Astrocyte (in vitro differentiated cells and primary cell): ENCODE measurements around the gene EXOC4.

Experiments
- EZH2 ChIP-seq: IDR thresholded peaks from 2 replicates; pipeline ENCODE4 v1.6.1; 2012; ENCODE audit warnings: mild to moderate bottlenecking, low read length, inconsistent platforms; ENCODE audit not compliant: insufficient read depth
- TF ChIP-seq, protein P1 (sequence below): IDR thresholded peaks from 2 replicates; pipeline ENCODE4 v1.5.1; 2011; ENCODE audit warnings: low read depth, mild to moderate bottlenecking, inconsistent platforms, low read length, moderate library complexity; ENCODE audit not compliant: insufficient read depth

DNA sequence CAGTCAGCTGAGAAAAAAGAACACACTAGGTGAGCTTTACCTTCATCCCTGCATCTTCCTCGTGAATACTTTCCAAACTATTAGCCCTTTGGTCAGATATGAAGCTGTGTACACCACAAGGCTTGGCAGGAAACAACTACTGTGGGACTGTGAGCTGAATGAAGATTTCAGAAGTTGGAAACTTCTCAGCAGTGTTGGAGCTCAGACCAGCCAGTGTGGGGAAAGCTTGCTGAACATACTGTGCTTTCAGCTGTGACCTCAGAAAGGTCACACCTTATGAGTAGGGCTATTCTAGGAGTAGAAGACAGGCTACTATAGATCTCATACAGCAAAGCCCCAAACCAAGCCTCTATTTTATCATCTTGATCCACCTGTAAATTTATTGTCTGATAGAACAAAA, 123.6 kb downstream of the EXOC4 start:
- TF ChIP-seq, protein P1, sequence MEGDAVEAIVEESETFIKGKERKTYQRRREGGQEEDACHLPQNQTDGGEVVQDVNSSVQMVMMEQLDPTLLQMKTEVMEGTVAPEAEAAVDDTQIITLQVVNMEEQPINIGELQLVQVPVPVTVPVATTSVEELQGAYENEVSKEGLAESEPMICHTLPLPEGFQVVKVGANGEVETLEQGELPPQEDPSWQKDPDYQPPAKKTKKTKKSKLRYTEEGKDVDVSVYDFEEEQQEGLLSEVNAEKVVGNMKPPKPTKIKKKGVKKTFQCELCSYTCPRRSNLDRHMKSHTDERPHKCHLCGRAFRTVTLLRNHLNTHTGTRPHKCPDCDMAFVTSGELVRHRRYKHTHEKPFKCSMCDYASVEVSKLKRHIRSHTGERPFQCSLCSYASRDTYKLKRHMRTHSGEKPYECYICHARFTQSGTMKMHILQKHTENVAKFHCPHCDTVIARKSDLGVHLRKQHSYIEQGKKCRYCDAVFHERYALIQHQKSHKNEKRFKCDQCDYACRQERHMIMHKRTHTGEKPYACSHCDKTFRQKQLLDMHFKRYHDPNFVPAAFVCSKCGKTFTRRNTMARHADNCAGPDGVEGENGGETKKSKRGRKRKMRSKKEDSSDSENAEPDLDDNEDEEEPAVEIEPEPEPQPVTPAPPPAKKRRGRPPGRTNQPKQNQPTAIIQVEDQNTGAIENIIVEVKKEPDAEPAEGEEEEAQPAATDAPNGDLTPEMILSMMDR: no peak
- no peak for TF ChIP-seq EZH2
